NB4 (cell line): ENCODE results near the gene OOSP4A.

Source experiments
- DNase-seq: peaks from one replicate; pipeline ENCODE4 v3.0.0; 2010; ENCODE audit warnings: low read depth
- H3K4me3 ChIP-seq: one replicate; pipeline ENCODE4 v1.5.1; 2011; ENCODE audit warnings: mild to moderate bottlenecking, low read depth, low read length, moderate library complexity
- CTCF ChIP-seq: IDR thresholded peaks from one replicate; pipeline ENCODE4 v1.5.1; 2012; ENCODE audit warnings: low read depth, low read length
- MAX ChIP-seq: IDR thresholded peaks from 2 replicates; pipeline ENCODE4 v1.6.1; 2011; ENCODE audit warnings: low read depth, low read length
- MYC ChIP-seq: IDR thresholded peaks from 2 replicates; pipeline ENCODE4 v1.6.1; 2011; ENCODE audit warnings: low read depth, low read length
- POLR2A ChIP-seq: IDR thresholded peaks from 2 replicates; pipeline ENCODE4 v1.6.1; 2011; ENCODE audit warnings: mild to moderate bottlenecking; ENCODE audit not compliant: insufficient read length; ENCODE audit errors: extremely low read depth

OOSP4A gene

GRCh38 chr11:59954219-59954847 is 9.5 kb upstream of the OOSP4A start:
- TF ChIP-seq MYC = no peak
- TF ChIP-seq CTCF = no peak
- TF ChIP-seq MAX = no peak
- TF ChIP-seq POLR2A = no peak
- DNase-seq = peak; percentile 64
- no peak overlapping the region for H3K4me3 ChIP-seq

- no peak for DNase-seq
- no peak for TF ChIP-seq MYC
- H3K4me3 ChIP-seq = no peak overlapping the region
Observed at GRCh38 chr11:59957094-59957493, 6.7 kb upstream of the OOSP4A start.

- no peak overlapping the region for H3K4me3 ChIP-seq
- DNase-seq = peak; percentile 10
- no peak for TF ChIP-seq CTCF
- no peak for TF ChIP-seq MYC
- TF ChIP-seq POLR2A = no peak
- TF ChIP-seq MAX = no peak
Observed at GRCh38 chr11:59960502-59961381, 3.1 kb upstream of the OOSP4A start.

- no peak overlapping the region for H3K4me3 ChIP-seq
- no peak for DNase-seq
- no peak for TF ChIP-seq CTCF
- no peak for TF ChIP-seq MAX
- TF ChIP-seq POLR2A = no peak
- no peak for TF ChIP-seq MYC
Observed at GRCh38 chr11:59962107-59962482, 1.7 kb upstream of the OOSP4A start.

GRCh38 chr11:59965424-59965823 is 1.6 kb downstream of the OOSP4A start:
- no peak overlapping the region for H3K4me3 ChIP-seq
- no peak for DNase-seq
- no peak for TF ChIP-seq POLR2A
- no peak for TF ChIP-seq MAX
- no peak for TF ChIP-seq CTCF
- TF ChIP-seq MYC = no peak

GRCh38 chr11:59966201-59966600 is 2.4 kb downstream of the OOSP4A start:
- DNase-seq = no peak
- no peak for TF ChIP-seq CTCF
- TF ChIP-seq POLR2A = no peak
- no peak for TF ChIP-seq MYC
- TF ChIP-seq MAX = no peak
- no peak overlapping the region for H3K4me3 ChIP-seq
